T-helper 2 cell treated with Interferon-gamma antibody and Interleukin-4, amounts not matched to agents 5 μg/mL and 100 μg/mL, for 36 hours (primary cell): ENCODE data around the gene SPON2.

ENCODE experiments used
- DNase-seq: peaks from one replicate; pipeline ENCODE4 v3.0.0; 2021; ENCODE audit warnings: low spot score
- H3K27ac Mint-ChIP-seq: one replicate; pipeline ENCODE4 v1.8.0; 2021; ENCODE audit warnings: mild to moderate bottlenecking, mixed read lengths
- H3K27me3 Mint-ChIP-seq: one replicate; pipeline ENCODE4 v1.8.0; 2021; ENCODE audit warnings: low read depth, mixed read lengths
- H3K36me3 Mint-ChIP-seq: one replicate; pipeline ENCODE4 v1.8.0; 2021; ENCODE audit warnings: low read depth, mixed read lengths
- H3K4me1 Mint-ChIP-seq: one replicate; pipeline ENCODE4 v1.8.0; 2021; ENCODE audit warnings: low read depth, mixed read lengths
- H3K4me3 Mint-ChIP-seq: one replicate; pipeline ENCODE4 v1.8.0; 2022; ENCODE audit warnings: mild to moderate bottlenecking, moderate library complexity, mixed read lengths
- H3K9me3 Mint-ChIP-seq: one replicate; pipeline ENCODE4 v1.8.0; 2021; ENCODE audit warnings: mixed read lengths

Gene SPON2

GRCh38 chr4:1177274-1178141, 5.1 kb upstream of the SPON2 start:
- Mint-ChIP-seq H3K4me1 (peaks cover 8% of the 10 kb centered on the region), H3K27me3 (peaks cover 11% of the 10 kb centered on the region), H3K36me3 (peaks cover 33% of the 10 kb centered on the region), H3K9me3 (peaks cover 28% of the 10 kb centered on the region), H3K27ac (no peak overlapping the region), H3K4me3 (no peak overlapping the region)
- no peak for DNase-seq

DNA sequence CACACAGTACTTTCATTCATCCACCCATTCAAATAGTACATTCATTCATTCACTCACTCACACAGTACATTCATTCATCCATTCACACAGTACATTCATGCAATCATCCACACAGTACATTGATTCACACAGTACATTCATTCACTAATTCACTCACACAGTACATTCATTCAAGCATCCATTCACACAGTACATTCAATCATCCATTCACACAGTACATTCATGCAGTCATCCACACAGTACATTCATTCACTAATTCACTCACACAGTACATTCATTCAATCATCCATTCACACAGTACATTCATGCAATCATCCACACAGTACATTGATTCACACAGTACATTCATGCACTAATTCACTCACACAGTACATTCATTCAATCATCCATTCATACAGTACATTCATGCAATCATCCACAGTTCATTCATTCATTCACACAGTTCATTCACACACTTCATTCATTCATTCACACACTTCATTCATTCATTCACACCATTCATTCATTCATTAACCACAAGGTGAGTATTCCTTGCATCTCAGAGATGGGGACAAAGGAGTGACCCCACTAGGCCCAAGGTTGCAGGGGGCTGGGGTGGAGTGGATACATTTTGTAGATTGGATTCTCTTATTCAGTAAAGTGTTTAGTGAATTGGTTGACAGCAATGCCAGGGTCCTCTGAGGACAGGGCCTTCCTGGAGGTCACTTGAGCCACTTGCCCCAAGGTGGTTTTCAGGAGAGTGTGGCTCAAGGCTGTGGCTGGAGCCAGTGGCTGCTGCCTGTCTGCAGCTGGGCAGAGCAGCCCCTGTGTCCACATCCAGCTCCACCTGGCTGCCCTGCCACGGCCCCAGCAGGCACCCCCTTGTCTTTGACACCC, 4.3 kb upstream of the SPON2 start:
- H3K9me3 Mint-ChIP-seq: peaks cover 19% of the 10 kb centered on the region
- peaks cover 16% of the 10 kb centered on the region for H3K27me3 Mint-ChIP-seq
- H3K36me3 Mint-ChIP-seq: peaks cover 24% of the 10 kb centered on the region
- H3K4me3 Mint-ChIP-seq: no peak overlapping the region
- no peak overlapping the region for H3K27ac Mint-ChIP-seq
- DNase-seq: no peak
- peaks cover 5% of the 10 kb centered on the region for H3K4me1 Mint-ChIP-seq

DNA sequence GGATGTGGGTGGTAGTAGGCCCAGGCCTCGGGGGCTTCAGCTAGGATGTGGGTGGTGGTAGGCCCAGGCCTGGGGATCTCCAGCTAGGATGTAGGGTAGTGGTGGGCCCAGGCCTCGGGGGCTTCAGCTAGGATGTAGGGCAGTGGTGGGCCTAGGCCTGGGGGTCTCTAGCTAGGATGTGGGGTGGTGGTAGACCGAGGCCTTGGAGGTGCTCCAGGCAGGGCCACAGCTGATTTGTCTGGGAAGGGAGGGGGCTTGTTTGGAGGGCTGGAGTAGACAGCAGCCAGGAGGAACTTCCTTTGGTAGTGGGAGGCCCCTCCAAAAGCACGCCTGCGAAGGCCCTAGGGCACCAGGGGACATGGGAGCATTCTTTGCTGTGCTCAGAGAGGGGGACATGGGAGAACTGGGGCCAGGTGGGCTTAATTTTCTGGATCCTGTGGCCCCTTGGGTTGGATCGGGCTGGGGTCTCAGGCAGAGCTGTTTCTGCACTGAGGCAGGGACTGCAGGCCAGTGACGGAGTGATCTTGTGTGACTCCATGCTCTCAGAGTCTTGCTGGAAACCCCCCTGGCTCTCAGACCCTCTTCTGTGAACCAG, 3.3 kb upstream of the SPON2 start:
- H3K9me3 Mint-ChIP-seq: peaks cover 12% of the 10 kb centered on the region
- no peak overlapping the region for H3K4me3 Mint-ChIP-seq
- H3K27me3 Mint-ChIP-seq: peaks cover 20% of the 10 kb centered on the region
- H3K36me3 Mint-ChIP-seq: peaks cover 15% of the 10 kb centered on the region
- peaks cover 4% of the 10 kb centered on the region for H3K4me1 Mint-ChIP-seq
- DNase-seq: no peak
- H3K27ac Mint-ChIP-seq: no peak overlapping the region

GRCh38 chr4:1174941-1175634, 2.7 kb upstream of the SPON2 start:
- no peak overlapping the region for H3K27ac Mint-ChIP-seq
- no peak for DNase-seq
- peaks cover 4% of the 10 kb centered on the region for H3K4me1 Mint-ChIP-seq
- H3K36me3 Mint-ChIP-seq: peaks cover 10% of the 10 kb centered on the region
- H3K9me3 Mint-ChIP-seq: peaks cover 5% of the 10 kb centered on the region
- H3K27me3 Mint-ChIP-seq: peaks cover 25% of the 10 kb centered on the region
- no peak overlapping the region for H3K4me3 Mint-ChIP-seq

GRCh38 chr4:1172971-1173757, 781 bp upstream of the SPON2 start:
- Mint-ChIP-seq H3K9me3 (no peaks in the 10 kb centered on the region), H3K4me1 (peaks cover 7% of the 10 kb centered on the region), H3K27ac (no peak overlapping the region), H3K4me3 (peak overlapping the region; percentile 24), H3K36me3 (no peaks in the 10 kb centered on the region), H3K27me3 (peaks cover 31% of the 10 kb centered on the region)
- no peak for DNase-seq

DNA sequence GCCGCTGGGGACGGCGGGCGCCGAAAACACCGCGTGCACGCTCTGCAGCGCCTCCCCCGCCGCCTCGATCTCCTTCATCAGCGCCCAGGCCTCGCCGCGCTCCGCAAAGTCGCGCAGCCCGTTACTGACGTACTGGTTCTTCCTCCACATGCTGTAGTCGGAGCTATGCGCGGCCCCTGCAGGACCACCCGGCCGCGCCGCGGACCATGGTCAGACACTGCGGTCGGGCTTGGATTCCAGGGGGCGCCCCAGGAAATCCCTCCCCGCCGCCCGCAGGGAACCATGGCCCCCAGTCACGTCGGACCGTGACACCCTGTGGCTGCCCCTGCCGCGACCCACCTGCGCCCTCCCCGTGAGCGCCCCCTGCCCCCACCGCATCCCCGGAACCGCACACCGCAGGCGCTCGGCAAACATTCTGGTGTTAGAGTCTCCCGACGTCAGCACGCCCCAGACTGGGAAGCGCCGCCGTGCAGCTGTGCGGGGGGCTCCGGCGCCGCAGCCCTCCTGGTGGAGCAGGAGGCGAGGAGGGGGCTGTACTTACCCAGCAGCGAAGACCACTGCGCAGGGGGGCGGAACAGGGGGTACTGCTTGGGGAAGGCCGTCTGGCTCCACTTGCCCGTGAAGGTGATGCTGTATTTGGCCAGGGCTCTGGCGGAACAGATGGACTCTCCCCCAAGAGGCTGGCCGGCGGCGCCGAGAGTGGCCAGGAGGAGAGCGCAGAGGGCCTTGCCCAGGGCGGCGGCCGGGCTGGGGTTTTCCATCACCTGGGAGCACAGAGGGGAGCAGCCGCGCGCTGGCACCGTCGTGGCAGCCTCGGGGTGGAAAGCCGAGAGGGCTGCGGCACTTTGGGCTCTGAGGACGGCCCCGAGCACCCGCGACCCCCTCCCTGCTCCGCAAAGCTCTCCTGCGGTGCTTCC, 814 bp downstream of the SPON2 start:
- peak; percentile 44 for DNase-seq
- H3K4me3 Mint-ChIP-seq: peak overlapping the region; percentile 59
- no peaks in the 10 kb centered on the region for H3K9me3 Mint-ChIP-seq
- peaks cover 14% of the 10 kb centered on the region for H3K4me1 Mint-ChIP-seq
- H3K36me3 Mint-ChIP-seq: no peaks in the 10 kb centered on the region
- no peak overlapping the region for H3K27ac Mint-ChIP-seq
- peaks cover 31% of the 10 kb centered on the region for H3K27me3 Mint-ChIP-seq

DNA sequence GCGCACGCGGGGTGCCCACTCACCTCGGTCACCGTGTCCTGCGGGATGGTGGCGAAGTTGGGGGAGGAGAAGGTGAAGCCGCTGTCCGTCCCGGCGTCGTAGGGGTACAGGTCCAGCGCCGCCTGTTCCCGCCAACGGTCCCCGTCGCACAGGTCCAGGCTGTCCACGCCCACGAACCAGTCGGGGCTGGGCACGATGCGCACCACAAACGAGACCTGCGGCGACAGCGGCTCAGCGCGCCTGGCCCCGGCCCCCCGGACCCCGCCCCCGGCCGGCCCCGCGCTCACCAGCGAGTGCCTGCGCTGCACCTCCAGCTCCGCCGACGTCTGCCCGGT, 1.4 kb downstream of the SPON2 start:
- H3K4me3 Mint-ChIP-seq: no peak overlapping the region
- no peak for DNase-seq
- H3K9me3 Mint-ChIP-seq: no peaks in the 10 kb centered on the region
- H3K4me1 Mint-ChIP-seq: peaks cover 15% of the 10 kb centered on the region
- peaks cover 31% of the 10 kb centered on the region for H3K27me3 Mint-ChIP-seq
- no peak overlapping the region for H3K27ac Mint-ChIP-seq
- H3K36me3 Mint-ChIP-seq: no peaks in the 10 kb centered on the region

GRCh38 chr4:1170156-1170975, 2.0 kb downstream of the SPON2 start:
- H3K4me3 Mint-ChIP-seq: peak overlapping the region; percentile 24
- no peaks in the 10 kb centered on the region for H3K36me3 Mint-ChIP-seq

DNA sequence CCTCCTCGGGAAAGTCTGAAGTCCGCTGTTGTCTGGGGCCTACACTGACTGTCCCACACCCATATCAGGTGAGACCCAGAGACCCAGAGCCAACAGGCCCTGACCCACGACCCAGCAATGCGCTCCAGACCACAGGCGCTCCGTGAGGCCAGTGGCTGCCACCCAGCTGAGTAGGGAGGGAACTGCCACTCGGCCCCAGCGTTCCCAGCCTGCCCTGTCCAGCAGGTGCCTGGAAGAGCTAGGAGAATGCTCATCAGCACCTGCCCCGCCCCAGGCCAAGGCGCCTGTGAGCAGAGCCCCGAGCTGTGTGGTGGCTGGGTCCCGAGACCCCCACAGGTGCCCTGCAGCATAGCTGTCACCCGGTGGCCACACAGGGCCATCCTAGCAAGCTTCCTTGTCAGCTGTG, 2.7 kb downstream of the SPON2 start:
- H3K27me3 Mint-ChIP-seq: peaks cover 31% of the 10 kb centered on the region
- no peak for DNase-seq
- no peaks in the 10 kb centered on the region for H3K9me3 Mint-ChIP-seq
- H3K27ac Mint-ChIP-seq: no peak overlapping the region
- H3K4me1 Mint-ChIP-seq: peaks cover 15% of the 10 kb centered on the region
- no peaks in the 10 kb centered on the region for H3K36me3 Mint-ChIP-seq
- H3K4me3 Mint-ChIP-seq: no peak overlapping the region

More at GRCh38 chr4:1170156-1170975, 2.0 kb downstream of the SPON2 start:
- no peaks in the 10 kb centered on the region for H3K9me3 Mint-ChIP-seq
- H3K4me1 Mint-ChIP-seq: peaks cover 15% of the 10 kb centered on the region
- no peak for DNase-seq
- peaks cover 31% of the 10 kb centered on the region for H3K27me3 Mint-ChIP-seq
- H3K27ac Mint-ChIP-seq: no peak overlapping the region

DNA sequence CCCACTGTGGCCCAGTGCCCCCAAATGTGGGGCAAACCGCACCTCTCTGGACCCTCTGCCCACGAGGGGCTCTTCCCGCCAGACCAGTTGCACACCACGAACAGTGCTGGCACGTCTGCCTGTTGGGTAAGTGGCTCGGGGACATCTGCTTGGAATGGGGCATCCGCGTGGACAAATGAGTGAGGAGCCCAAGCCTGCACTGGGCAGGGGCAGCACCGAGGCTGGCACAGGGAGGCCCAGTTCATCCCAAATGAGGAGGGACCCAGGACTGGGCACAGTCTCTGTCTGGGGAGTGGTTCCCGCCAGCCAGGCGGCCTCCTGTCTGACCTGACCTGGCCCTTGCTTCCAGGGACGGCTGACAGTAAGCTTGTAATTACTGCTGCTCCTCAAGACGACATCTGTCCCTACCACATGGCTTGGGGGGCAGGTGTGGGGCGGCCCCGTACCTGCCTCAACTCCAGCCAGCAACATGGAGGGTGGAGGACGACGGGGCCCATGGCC, 3.2 kb downstream of the SPON2 start:
- Mint-ChIP-seq H3K27me3 (peaks cover 31% of the 10 kb centered on the region), H3K4me3 (peak overlapping the region; percentile 40), H3K4me1 (peaks cover 15% of the 10 kb centered on the region), H3K9me3 (no peaks in the 10 kb centered on the region), H3K27ac (peak overlapping the region; percentile 10), H3K36me3 (no peaks in the 10 kb centered on the region)
- no peak for DNase-seq

GRCh38 chr4:1168191-1169101, 3.9 kb downstream of the SPON2 start:
- H3K4me3 Mint-ChIP-seq: peak overlapping the region; percentile 77
- H3K4me1 Mint-ChIP-seq: peaks cover 17% of the 10 kb centered on the region
- H3K27ac Mint-ChIP-seq: no peak overlapping the region
- peaks cover 27% of the 10 kb centered on the region for H3K27me3 Mint-ChIP-seq
- H3K9me3 Mint-ChIP-seq: no peaks in the 10 kb centered on the region
- DNase-seq: no peak
- H3K36me3 Mint-ChIP-seq: no peaks in the 10 kb centered on the region
